Transverse colon (tissue), 4 donors: ENCODE data around the gene GALNT1.

Source experiments
- CTCF ChIP-seq, 5 experiments: fragments of 200-600 bp in 3 of 5; fragments of 450-650 bp in 2 of 5; sonication (generic) in 3 of 5; IDR thresholded peaks; 1 replicate in 2 of 5; 2 replicates in 3 of 5; pipeline ENCODE4 v1.5.1; 2016 to 2017; ENCODE audit warnings: antibody characterized with exemption in 5 of 5, inconsistent platforms in 3 of 5, mild to moderate bottlenecking in 2 of 5, moderate library complexity in 1 of 5
- POLR2AphosphoS5 ChIP-seq, 3 donors: sonication (generic); formaldehyde crosslinking; IDR thresholded peaks; one replicate each; pipeline ENCODE4 v1.6.1; 2016; ENCODE audit warnings: antibody characterized with exemption in 3 of 3

DNA sequence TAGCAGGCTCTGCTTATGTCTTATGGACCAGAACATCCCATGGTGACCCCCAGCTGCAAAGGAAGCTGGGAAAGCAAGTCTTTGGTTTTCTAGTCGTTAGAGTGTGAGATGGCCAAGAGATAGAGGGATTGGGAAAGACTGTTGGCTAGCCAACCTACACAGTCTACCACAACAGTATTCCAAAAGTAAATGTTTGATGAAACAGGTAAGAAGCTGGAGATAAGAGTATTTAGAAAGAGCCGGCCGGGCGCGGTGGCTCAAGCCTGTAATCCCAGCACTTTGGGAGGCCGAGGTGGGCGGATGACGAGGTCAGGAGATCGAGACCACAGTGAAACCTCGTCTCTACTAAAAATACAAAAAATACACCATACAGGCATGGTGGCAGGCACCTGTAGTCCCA lies 124.4 kb downstream of the GALNT1 start:
- TF ChIP-seq CTCF (IDR thresholded peaks at IDR 0.05) (no peak), POLR2AphosphoS5 (IDR thresholded peaks at IDR 0.05) (no peak)
